ENCODE results near the gene AKAP5.

AKAP5 gene

DNA sequence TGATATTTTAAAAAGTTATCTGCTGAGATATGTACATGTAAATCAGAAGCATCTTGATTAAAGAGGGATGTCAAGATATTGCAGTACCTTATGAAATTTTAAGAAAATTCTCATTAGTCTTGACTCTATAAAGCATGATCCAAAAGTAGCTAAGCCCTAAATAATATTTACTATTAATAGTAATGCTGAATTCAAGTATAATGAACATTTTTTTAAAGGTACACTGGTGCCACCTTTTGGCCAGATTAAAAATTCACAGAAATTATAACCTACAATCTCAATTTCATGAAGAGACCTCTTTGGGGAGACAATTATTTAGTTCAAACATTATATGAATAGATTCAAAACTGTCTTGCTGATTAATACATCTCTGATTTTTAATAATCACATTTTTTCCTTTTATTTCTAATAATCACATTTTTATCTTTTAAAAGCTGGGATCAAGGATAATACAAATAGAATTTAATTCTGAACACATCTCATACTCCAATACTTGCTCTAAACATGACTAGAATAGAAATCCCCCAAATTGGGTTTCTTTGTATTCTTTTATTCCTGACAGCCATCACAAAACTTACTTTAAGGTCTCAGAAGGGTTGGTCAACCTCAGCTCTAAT is 13.4 kb downstream of the AKAP5 start:
- no peak overlapping the region for H3K27ac ChIP-seq (ENCODE audit: low read depth, low read length)
- H3K4me3 ChIP-seq (ENCODE audit: low read depth, low read length): no peak overlapping the region
- H3K9ac ChIP-seq (ENCODE audit: low read depth, low read length): no peak overlapping the region
- no peaks in the 10 kb centered on the region for H3K9me3 ChIP-seq (ENCODE audit: control insufficient read depth, insufficient read depth, low read length)
- no peaks in the 10 kb centered on the region for H3K36me3 ChIP-seq (ENCODE audit: control insufficient read depth, insufficient read depth, low read length)
- peaks cover 4% of the 10 kb centered on the region; the same call in 1 of the 2 replicates for H3K4me1 ChIP-seq (ENCODE audit: control insufficient read depth, insufficient read depth, low read length)
- no peaks in the 10 kb centered on the region for H3K27me3 ChIP-seq (ENCODE audit: control insufficient read depth, insufficient read depth, low read length)

GRCh38 chr14:64488590-64489099 is 23.3 kb downstream of the AKAP5 start:
- Histone ChIP-seq H3K9ac (ENCODE audit: low read depth, low read length) (no peak overlapping the region), H3K27me3 (ENCODE audit: control insufficient read depth, insufficient read depth, low read length) (no peaks in the 10 kb centered on the region), H3K4me3 (ENCODE audit: low read depth, low read length) (no peak overlapping the region), H3K4me1 (ENCODE audit: control insufficient read depth, insufficient read depth, low read length) (no peaks in the 10 kb centered on the region), H3K9me3 (ENCODE audit: control insufficient read depth, insufficient read depth, low read length) (no peaks in the 10 kb centered on the region), H3K27ac (ENCODE audit: low read depth, low read length) (no peak overlapping the region), H3K36me3 (ENCODE audit: control insufficient read depth, insufficient read depth, low read length) (peaks cover 45% of the 10 kb centered on the region)

GRCh38 chr14:64491637-64492036 is 26.3 kb downstream of the AKAP5 start:
- Histone ChIP-seq H3K4me1 (ENCODE audit: control insufficient read depth, insufficient read depth, low read length) (no peaks in the 10 kb centered on the region), H3K36me3 (ENCODE audit: control insufficient read depth, insufficient read depth, low read length) (peaks cover 40% of the 10 kb centered on the region), H3K27ac (ENCODE audit: low read depth, low read length) (no peak overlapping the region), H3K4me3 (ENCODE audit: low read depth, low read length) (no peak overlapping the region), H3K27me3 (ENCODE audit: control insufficient read depth, insufficient read depth, low read length) (no peaks in the 10 kb centered on the region), H3K9ac (ENCODE audit: low read depth, low read length) (no peak overlapping the region), H3K9me3 (ENCODE audit: control insufficient read depth, insufficient read depth, low read length) (no peaks in the 10 kb centered on the region)

- H3K4me1 ChIP-seq (ENCODE audit: control insufficient read depth, insufficient read depth, low read length): no peaks in the 10 kb centered on the region
- no peak overlapping the region for H3K27ac ChIP-seq (ENCODE audit: low read depth, low read length)
- no peaks in the 10 kb centered on the region for H3K9me3 ChIP-seq (ENCODE audit: control insufficient read depth, insufficient read depth, low read length)
- no peaks in the 10 kb centered on the region for H3K27me3 ChIP-seq (ENCODE audit: control insufficient read depth, insufficient read depth, low read length)
- peaks cover 27% of the 10 kb centered on the region for H3K36me3 ChIP-seq (ENCODE audit: control insufficient read depth, insufficient read depth, low read length)
- H3K4me3 ChIP-seq (ENCODE audit: low read depth, low read length): no peak overlapping the region
- no peak overlapping the region for H3K9ac ChIP-seq (ENCODE audit: low read depth, low read length)
Observed at GRCh38 chr14:64493455-64493854, 28.2 kb downstream of the AKAP5 start.

GRCh38 chr14:64495252-64495651 is 30.0 kb downstream of the AKAP5 start:
- no peak overlapping the region for H3K4me3 ChIP-seq (ENCODE audit: low read depth, low read length)
- peaks cover 21% of the 10 kb centered on the region for H3K36me3 ChIP-seq (ENCODE audit: control insufficient read depth, insufficient read depth, low read length)
- H3K27me3 ChIP-seq (ENCODE audit: control insufficient read depth, insufficient read depth, low read length): no peaks in the 10 kb centered on the region
- H3K9me3 ChIP-seq (ENCODE audit: control insufficient read depth, insufficient read depth, low read length): no peaks in the 10 kb centered on the region
- H3K4me1 ChIP-seq (ENCODE audit: control insufficient read depth, insufficient read depth, low read length): no peaks in the 10 kb centered on the region
- H3K9ac ChIP-seq (ENCODE audit: low read depth, low read length): no peak overlapping the region
- no peak overlapping the region for H3K27ac ChIP-seq (ENCODE audit: low read depth, low read length)

- no peak overlapping the region for H3K27ac ChIP-seq (ENCODE audit: low read depth, low read length)
Observed at GRCh38 chr14:64496764-64497163, 31.5 kb downstream of the AKAP5 start.

DNA sequence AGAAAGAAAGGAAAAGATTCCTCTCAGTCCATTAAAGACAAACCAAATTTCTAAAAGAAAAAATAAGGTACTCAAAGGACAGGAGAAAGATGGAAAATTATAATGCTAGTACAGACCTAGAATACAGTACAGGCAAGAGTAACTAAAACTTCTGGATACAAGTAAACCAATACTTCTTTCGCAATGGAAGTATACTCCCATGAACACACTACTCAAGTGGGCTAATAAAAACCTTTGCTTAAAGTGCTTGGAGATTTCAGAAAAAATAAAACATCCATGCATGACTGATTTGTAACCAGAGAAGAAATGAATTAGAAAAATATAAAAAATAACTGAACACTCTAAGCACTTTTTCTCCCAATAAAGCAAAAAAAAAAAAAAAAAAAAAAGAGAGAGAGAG is 34.8 kb downstream of the AKAP5 start:
- Histone ChIP-seq H3K9me3 (ENCODE audit: control insufficient read depth, insufficient read depth, low read length) (no peaks in the 10 kb centered on the region), H3K27me3 (ENCODE audit: control insufficient read depth, insufficient read depth, low read length) (no peaks in the 10 kb centered on the region), H3K4me1 (ENCODE audit: control insufficient read depth, insufficient read depth, low read length) (peaks cover 15% of the 10 kb centered on the region), H3K4me3 (ENCODE audit: low read depth, low read length) (no peak overlapping the region), H3K27ac (ENCODE audit: low read depth, low read length) (no peak overlapping the region), H3K36me3 (ENCODE audit: control insufficient read depth, insufficient read depth, low read length) (peaks cover 17% of the 10 kb centered on the region), H3K9ac (ENCODE audit: low read depth, low read length) (no peak overlapping the region)

More at GRCh38 chr14:64496764-64497163, 31.5 kb downstream of the AKAP5 start:
- Histone ChIP-seq H3K36me3 (ENCODE audit: control insufficient read depth, insufficient read depth, low read length) (peaks cover 21% of the 10 kb centered on the region), H3K9me3 (ENCODE audit: control insufficient read depth, insufficient read depth, low read length) (no peaks in the 10 kb centered on the region), H3K4me3 (ENCODE audit: low read depth, low read length) (no peak overlapping the region), H3K27me3 (ENCODE audit: control insufficient read depth, insufficient read depth, low read length) (no peaks in the 10 kb centered on the region), H3K9ac (ENCODE audit: low read depth, low read length) (no peak overlapping the region), H3K4me1 (ENCODE audit: control insufficient read depth, insufficient read depth, low read length) (peaks cover 5% of the 10 kb centered on the region)

GRCh38 chr14:64501411-64502171 is 36.3 kb downstream of the AKAP5 start:
- Histone ChIP-seq H3K9ac (ENCODE audit: low read depth, low read length) (no peak overlapping the region), H3K36me3 (ENCODE audit: control insufficient read depth, insufficient read depth, low read length) (peaks cover 14% of the 10 kb centered on the region), H3K27ac (ENCODE audit: low read depth, low read length) (peak overlapping the region; percentile 47), H3K27me3 (ENCODE audit: control insufficient read depth, insufficient read depth, low read length) (no peaks in the 10 kb centered on the region), H3K9me3 (ENCODE audit: control insufficient read depth, insufficient read depth, low read length) (no peaks in the 10 kb centered on the region), H3K4me3 (ENCODE audit: low read depth, low read length) (0 out of 2 replicates have a peak overlapping the region, but pooled peaks have one; percentile 87), H3K4me1 (ENCODE audit: control insufficient read depth, insufficient read depth, low read length) (peaks cover 20% of the 10 kb centered on the region)

DNA sequence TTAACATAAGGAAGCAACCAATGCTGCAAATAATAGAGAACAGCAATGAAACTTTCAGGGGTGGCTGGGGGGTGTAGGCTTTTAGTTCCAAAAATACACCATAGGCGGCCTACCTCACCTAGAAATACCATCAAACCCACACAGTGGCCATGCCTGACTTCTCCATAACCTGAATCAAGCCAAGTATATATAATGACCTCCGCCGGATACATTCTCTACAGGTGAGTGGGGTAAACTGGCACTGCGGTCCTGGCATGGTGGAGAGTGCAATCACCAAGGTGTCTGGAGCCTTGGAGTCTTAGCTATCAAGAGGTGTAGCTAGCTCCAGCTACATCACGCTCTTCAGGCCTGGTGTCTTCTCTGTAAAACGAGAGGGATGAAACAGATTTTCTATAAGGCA is 37.2 kb downstream of the AKAP5 start:
- H3K4me3 ChIP-seq (ENCODE audit: low read depth, low read length): peak overlapping the region; percentile 87
- peaks cover 27% of the 10 kb centered on the region for H3K4me1 ChIP-seq (ENCODE audit: control insufficient read depth, insufficient read depth, low read length)
- H3K27me3 ChIP-seq (ENCODE audit: control insufficient read depth, insufficient read depth, low read length): no peaks in the 10 kb centered on the region
- peak overlapping the region; percentile 96; the same call in 1 of the 2 replicates for H3K9ac ChIP-seq (ENCODE audit: low read depth, low read length)
- no peaks in the 10 kb centered on the region for H3K9me3 ChIP-seq (ENCODE audit: control insufficient read depth, insufficient read depth, low read length)
- peaks cover 14% of the 10 kb centered on the region for H3K36me3 ChIP-seq (ENCODE audit: control insufficient read depth, insufficient read depth, low read length)
- no peak overlapping the region for H3K27ac ChIP-seq (ENCODE audit: low read depth, low read length)

DNA sequence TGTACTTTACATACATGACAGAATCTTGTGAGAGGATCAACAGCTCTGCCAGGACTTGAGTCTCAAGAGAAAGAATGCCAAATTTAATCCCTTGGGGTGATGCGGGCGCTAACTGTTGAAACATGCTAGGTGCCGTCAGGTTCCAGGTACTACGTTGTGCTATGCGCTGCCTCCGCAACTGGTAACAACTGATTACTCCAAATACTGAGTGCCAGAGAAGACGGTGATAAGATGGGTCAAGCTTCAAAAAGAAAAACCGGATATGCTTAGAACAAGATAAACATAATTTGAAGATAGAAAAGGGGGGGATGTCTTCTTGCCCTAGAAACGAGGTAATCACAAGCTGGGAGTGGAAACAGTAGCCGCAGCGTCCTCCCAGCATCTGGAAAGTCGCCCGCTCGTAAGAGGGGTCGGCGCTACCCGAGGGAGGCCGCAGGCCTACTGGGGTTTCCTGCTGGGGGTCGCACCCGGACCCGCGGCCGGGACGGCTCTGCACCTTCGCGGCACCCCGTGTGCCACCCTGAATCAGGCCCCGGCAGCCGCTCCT is 37.7 kb downstream of the AKAP5 start:
- H3K9ac ChIP-seq (ENCODE audit: low read depth, low read length): peak overlapping the region; percentile 96
- no peaks in the 10 kb centered on the region for H3K27me3 ChIP-seq (ENCODE audit: control insufficient read depth, insufficient read depth, low read length)
- H3K9me3 ChIP-seq (ENCODE audit: control insufficient read depth, insufficient read depth, low read length): no peaks in the 10 kb centered on the region
- H3K4me3 ChIP-seq (ENCODE audit: low read depth, low read length): peak overlapping the region; percentile 87
- peaks cover 9% of the 10 kb centered on the region for H3K36me3 ChIP-seq (ENCODE audit: control insufficient read depth, insufficient read depth, low read length)
- peaks cover 32% of the 10 kb centered on the region for H3K4me1 ChIP-seq (ENCODE audit: control insufficient read depth, insufficient read depth, low read length)
- H3K27ac ChIP-seq (ENCODE audit: low read depth, low read length): peak overlapping the region; percentile 100

Data from HUES48 (cell line).